ENCODE measurements around the gene C2orf76. TPM values are rescaled to one million over a fixed set of nuclear protein-coding genes. Genes with fewer than 3 reads are reported as not detected.
"Not testable (repeated sequence)": the region's sequence is repeated elsewhere in the genome, so short reads cannot be mapped to it uniquely, and the experiment has no call there.

Gene C2orf76
- total and polyA plus RNA-seq, 7 donors: 11.1 to 26.4 (median 17.6) TPM

- DNase-seq: no peak
- H3K4me3 ChIP-seq: no peak overlapping the region
- H3K9me3 ChIP-seq: no peaks in the 10 kb centered on the region
- intact Hi-C loops (cut with DNase I): loop anchor here (10.0 kb wide), 1 partner anchor 266 kb away; no protein-coding TSS in a partner anchor
- H3K27me3 ChIP-seq: no peaks in the 10 kb centered on the region
- peaks cover 0 to 17% (median 7%) of the 10 kb centered on the region in 4 donors for H3K4me1 ChIP-seq
- TF ChIP-seq POLR2AphosphoS5 (IDR thresholded peaks at IDR 0.05) (no peak), EP300 (IDR thresholded peaks at IDR 0.05) (no peak), CTCF (IDR thresholded peaks at IDR 0.05) (no peak)
- WGBS, 2 donors: 63 to 82% methylated on average over 4 of the region's 4 CpGs
- no peaks in the 10 kb centered on the region for H3K36me3 ChIP-seq
- H3K27ac ChIP-seq: no peak overlapping the region
Measured at GRCh38 chr2:119280680-119281079, 86.0 kb downstream of the C2orf76 start.

- WGBS, 2 donors: 94 to 95% methylated on average over 6 of the region's 6 CpGs
- no peak for DNase-seq
- TF ChIP-seq EP300 (IDR thresholded peaks at IDR 0.05) (no peak), POLR2AphosphoS5 (IDR thresholded peaks at IDR 0.05) (no peak), POLR2A (IDR thresholded peaks at IDR 0.05) (no peak), CTCF (IDR thresholded peaks at IDR 0.05) (no peak)
- Histone ChIP-seq H3K36me3 (no peaks in the 10 kb centered on the region), H3K4me1 (peaks cover 0 to 17% (median 7%) of the 10 kb centered on the region in 4 donors), H3K9me3 (no peaks in the 10 kb centered on the region), H3K27me3 (no peaks in the 10 kb centered on the region), H3K4me3 (no peak overlapping the region), H3K27ac (no peak overlapping the region)
- intact Hi-C loops (cut with DNase I): loop anchor here (10.0 kb wide), 1 partner anchor 265 kb away; no protein-coding TSS in a partner anchor
Measured at GRCh38 chr2:119279666-119280065, 87.0 kb downstream of the C2orf76 start.

DNA sequence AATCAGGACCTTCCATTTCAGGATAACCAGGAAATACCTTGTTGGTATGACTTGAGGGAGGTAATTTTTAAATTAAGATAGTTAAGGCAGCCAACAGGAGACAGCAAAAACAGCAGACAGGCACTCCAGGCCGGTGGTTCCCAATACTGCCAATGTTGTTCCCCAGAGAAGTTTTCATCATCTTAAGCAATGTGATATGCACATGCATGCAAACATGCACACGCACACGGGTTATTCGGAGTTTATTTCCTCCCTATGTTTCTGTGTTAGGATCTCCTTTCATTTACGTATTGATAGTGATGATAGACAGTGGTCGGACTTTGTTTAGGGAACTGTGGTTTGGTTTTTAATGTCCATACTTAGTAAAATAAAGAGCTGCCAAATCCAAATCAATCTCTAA is 87.7 kb downstream of the C2orf76 start:
- no peak for DNase-seq
- peaks cover 0 to 13% (median 6%) of the 10 kb centered on the region in 4 donors for H3K4me1 ChIP-seq
- WGBS, 2 donors: 88 to 95% methylated on average over 6 of the region's 6 CpGs
- no peaks in the 10 kb centered on the region for H3K36me3 ChIP-seq
- no peaks in the 10 kb centered on the region for H3K9me3 ChIP-seq
- no peak overlapping the region for H3K4me3 ChIP-seq
- TF ChIP-seq CTCF (IDR thresholded peaks at IDR 0.05) (no peak), EP300 (IDR thresholded peaks at IDR 0.05) (no peak), POLR2A (IDR thresholded peaks at IDR 0.05) (no peak), POLR2AphosphoS5 (IDR thresholded peaks at IDR 0.05) (no peak)
- H3K27me3 ChIP-seq: no peaks in the 10 kb centered on the region
- intact Hi-C loops (cut with DNase I): no loop called here
- H3K27ac ChIP-seq: no peak overlapping the region

GRCh38 chr2:119278385-119278784 is 88.2 kb downstream of the C2orf76 start:
- WGBS, 2 donors: 87 to 88% methylated on average over 2 of the region's 2 CpGs

DNA sequence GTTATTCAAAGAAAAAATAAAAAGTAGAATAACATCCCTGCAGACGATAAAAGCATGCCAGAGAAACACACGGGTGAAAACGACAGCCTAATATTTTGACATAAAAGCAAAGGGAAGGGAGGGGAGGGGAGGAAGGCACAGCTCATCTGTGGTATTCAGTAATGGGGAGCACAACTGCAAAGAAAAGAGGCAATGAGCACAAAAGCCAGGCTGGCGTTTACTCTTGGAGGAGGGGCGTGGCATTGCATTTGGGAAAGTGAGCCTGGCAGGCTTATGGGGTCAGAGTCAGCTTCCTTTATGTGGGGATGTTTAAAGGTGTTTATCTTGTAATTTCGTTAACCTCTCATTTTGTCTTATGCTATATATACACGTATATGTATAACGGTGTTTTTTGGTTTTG is 89.8 kb downstream of the C2orf76 start:
- intact Hi-C loops (cut with DNase I): no loop called here
- no peak for DNase-seq
- WGBS, 2 donors: 74 to 79% methylated on average over 8 of the region's 8 CpGs
- H3K27me3 ChIP-seq: no peaks in the 10 kb centered on the region
- no peaks in the 10 kb centered on the region for H3K4me1 ChIP-seq
- TF ChIP-seq EP300 (IDR thresholded peaks at IDR 0.05): no peak
- TF ChIP-seq POLR2A (IDR thresholded peaks at IDR 0.05): no peak
- TF ChIP-seq POLR2AphosphoS5 (IDR thresholded peaks at IDR 0.05): no peak
- no peak for TF ChIP-seq CTCF (IDR thresholded peaks at IDR 0.05)
- H3K9me3 ChIP-seq: no peaks in the 10 kb centered on the region
- no peaks in the 10 kb centered on the region for H3K36me3 ChIP-seq
- no peak overlapping the region for H3K27ac ChIP-seq
- H3K4me3 ChIP-seq: no peak overlapping the region

More at GRCh38 chr2:119278385-119278784, 88.2 kb downstream of the C2orf76 start:
- H3K4me1 ChIP-seq; H3K27me3 ChIP-seq; H3K27ac ChIP-seq; H3K36me3 ChIP-seq; H3K9me3 ChIP-seq; H3K4me3 ChIP-seq; intact Hi-C loops (cut with DNase I); DNase-seq: not testable (repeated sequence)
